Measurements from ENCODE around the gene OPN4. TPM values are rescaled to one million over a fixed set of nuclear protein-coding genes. Genes with fewer than 3 reads are reported as not detected.

Gene OPN4
- total RNA-seq, 6 donors from 2014 or later: not detected

GRCh38 chr10:86667421-86668181, 13.3 kb downstream of the OPN4 start:
- no peak overlapping the region for H3K4me3 ChIP-seq
- DNase-seq: peak in 1 of 2 donors; percentile 52
- no peaks in the 10 kb centered on the region for H3K27me3 ChIP-seq
- H3K9me3 ChIP-seq: no peaks in the 10 kb centered on the region
- ATAC-seq (ENCODE audit: low FRiP score in 2 of 2): no peak
- TF ChIP-seq POLR2AphosphoS5 (IDR thresholded peaks at IDR 0.05) (no peak), EP300 (IDR thresholded peaks at IDR 0.05) (no peak), POLR2A (IDR thresholded peaks at IDR 0.05) (no peak), CTCF (IDR thresholded peaks at IDR 0.05) (no peak)
- H3K36me3 ChIP-seq: no peaks in the 10 kb centered on the region
- H3K4me1 ChIP-seq: peaks cover 0 to 4% (median 0%) of the 10 kb centered on the region in 4 donors
- 83 to 84% methylated on average over 6 to 10 of the region's 10 CpGs for whole genome bisulfite sequencing, 2 donors
- peak overlapping the region in 1 of 4 donors; percentile 56 for H3K27ac ChIP-seq

GRCh38 chr10:86668297-86669165, 14.2 kb downstream of the OPN4 start, which contains the start of gene LDB3:
Gene LDB3 (plus strand): TSS chr10:86668511. CDS start chr10:86668692, 181 bp downstream.
- H3K4me3 ChIP-seq: peak within 1 kb of the TSS in 3 of 4 donors; percentile 3 to 12 (median 7)
- DNase-seq: peak in 1 of 2 donors; percentile 69
- H3K27me3 ChIP-seq: no peaks in the 10 kb centered on the region
- ATAC-seq (ENCODE audit: low FRiP score in 2 of 2): no peak
- H3K4me1 ChIP-seq: peaks cover 0 to 11% (median 1%) of the 10 kb centered on the region in 4 donors
- H3K27ac ChIP-seq: peak within 1 kb of the TSS in 1 of 4 donors; percentile 56
- H3K9me3 ChIP-seq: no peaks in the 10 kb centered on the region
- no peaks in the 10 kb centered on the region for H3K36me3 ChIP-seq
- no peak for TF ChIP-seq POLR2AphosphoS5 (IDR thresholded peaks at IDR 0.05)
- 67 to 69% methylated on average over 12 to 23 of the region's 23 CpGs for WGBS, 2 donors

- no peak for DNase-seq
- H3K9me3 ChIP-seq: no peaks in the 10 kb centered on the region
- H3K36me3 ChIP-seq: no peaks in the 10 kb centered on the region
- WGBS, 2 donors: 63 to 83% methylated on average over 6 to 8 of the region's 8 CpGs
- H3K4me3 ChIP-seq: no peak overlapping the region
- no peaks in the 10 kb centered on the region for H3K27me3 ChIP-seq
- H3K4me1 ChIP-seq: peaks cover 0 to 11% (median 4%) of the 10 kb centered on the region in 4 donors
- TF ChIP-seq POLR2A (IDR thresholded peaks at IDR 0.05) (no peak), EP300 (IDR thresholded peaks at IDR 0.05) (no peak), CTCF (IDR thresholded peaks at IDR 0.05) (no peak), POLR2AphosphoS5 (IDR thresholded peaks at IDR 0.05) (no peak)
- no peak for ATAC-seq (ENCODE audit: low FRiP score in 2 of 2)
- peak overlapping the region in 1 of 4 donors; percentile 30 for H3K27ac ChIP-seq
Observed at GRCh38 chr10:86670290-86670811, 16.0 kb downstream of the OPN4 start.

GRCh38 chr10:86670876-86671275, 16.5 kb downstream of the OPN4 start:
- Histone ChIP-seq H3K4me3 (no peak overlapping the region), H3K4me1 (peaks cover 0 to 11% (median 4%) of the 10 kb centered on the region in 4 donors), H3K27ac (peak overlapping the region in 2 of 4 donors; percentile 37 to 39), H3K36me3 (no peaks in the 10 kb centered on the region), H3K27me3 (no peaks in the 10 kb centered on the region), H3K9me3 (no peaks in the 10 kb centered on the region)
- WGBS, 2 donors: 72 to 88% methylated on average over 7 to 8 of the region's 8 CpGs
- ATAC-seq (ENCODE audit: low FRiP score in 2 of 2) (no peak), DNase-seq (no peak)
- TF ChIP-seq CTCF (IDR thresholded peaks at IDR 0.05): no peak
- no peak for TF ChIP-seq EP300 (IDR thresholded peaks at IDR 0.05)
- TF ChIP-seq POLR2AphosphoS5 (IDR thresholded peaks at IDR 0.05): no peak
- no peak for TF ChIP-seq POLR2A (IDR thresholded peaks at IDR 0.05)

GRCh38 chr10:86671419-86671818, 17.1 kb downstream of the OPN4 start:
- ATAC-seq (ENCODE audit: low FRiP score in 2 of 2) (no peak), DNase-seq (no peak)
- H3K27me3 ChIP-seq: no peaks in the 10 kb centered on the region
- H3K4me1 ChIP-seq: peaks cover 0 to 11% (median 4%) of the 10 kb centered on the region in 4 donors
- WGBS, 2 donors: 64 to 66% methylated on average over 2 to 3 of the region's 3 CpGs
- no peak for TF ChIP-seq EP300 (IDR thresholded peaks at IDR 0.05)
- TF ChIP-seq CTCF (IDR thresholded peaks at IDR 0.05): no peak
- no peak for TF ChIP-seq POLR2A (IDR thresholded peaks at IDR 0.05)
- TF ChIP-seq POLR2AphosphoS5 (IDR thresholded peaks at IDR 0.05): no peak
- no peaks in the 10 kb centered on the region for H3K9me3 ChIP-seq
- H3K27ac ChIP-seq: peak overlapping the region in 2 of 4 donors; percentile 37 to 39
- no peaks in the 10 kb centered on the region for H3K36me3 ChIP-seq
- H3K4me3 ChIP-seq: no peak overlapping the region

All from upper lobe of left lung (tissue), 6 donors.